T-cell (primary cell): Measurements from ENCODE around the gene SUFU. TPM values are rescaled to one million over a fixed set of nuclear protein-coding genes. Genes with fewer than 3 reads are reported as not detected.

Experiments used
- ATAC-seq, 4 experiments: fragments of 200-7000 bp in 3 of 4; fragments of 150-1000 bp in 1 of 4; cut with Tn5 transposase; replicated peaks in 1 of 4; 1 replicate in 3 of 4; 2 replicates in 1 of 4; pipeline ENCODE4 v1.10.0; 2021; ENCODE audit warnings: moderate library complexity in 3 of 4, mild to moderate bottlenecking in 2 of 4, moderate number of reproducible peaks in 1 of 4
- CTCF ChIA-PET, 2 donors: fragments of 300-600 bp; sonication (Branson Sonifier 250); formaldehyde crosslinking; loops; one replicate each; lab custom pipeline; 2022; ENCODE audit warnings: antibody characterized with exemption in 2 of 2; lab: Charles Lee
- POLR2A ChIA-PET, 2 donors: fragments of 300-600 bp; sonication (Branson Sonifier 250); formaldehyde crosslinking; loops; one replicate each; lab custom pipeline; 2022; ENCODE audit warnings: antibody characterized with exemption in 2 of 2; lab: Charles Lee
- DNase-seq, 35 experiments: peaks; one replicate each; pipeline versions ENCODE4 v3.0.0 to v3.0.0-alpha.2; 2013 to 2023
- H3K27ac ChIP-seq: one replicate; pipeline ENCODE4 v1.5.1; 2013; ENCODE audit warnings: low read length
- H3K27me3 ChIP-seq, 2 experiments: replicated peaks in 1 of 2; 1 replicate in 1 of 2; 2 replicates in 1 of 2; pipeline versions ENCODE4 v1.6.1 to v1.7.0; 2013; ENCODE audit warnings: low read length in 1 of 2, mixed read lengths in 1 of 2; ENCODE audit not compliant: control insufficient read depth in 2 of 2, insufficient read depth in 2 of 2; ENCODE audit errors: extremely low read depth in 1 of 2
- H3K36me3 ChIP-seq, 2 donors: 1 replicate in 1 of 2; 2 replicates in 1 of 2; pipeline versions ENCODE4 v1.6.1 to v1.7.0; 2013; ENCODE audit warnings: low read length in 1 of 2; ENCODE audit not compliant: control insufficient read depth in 2 of 2, insufficient read depth in 1 of 2; ENCODE audit errors: extremely low read depth in 1 of 2
- H3K4me1 ChIP-seq, 2 experiments: 1 replicate in 1 of 2; 2 replicates in 1 of 2; pipeline versions ENCODE4 v1.6.1 to v1.7.0; 2013; ENCODE audit warnings: low read length in 2 of 2, mixed read lengths in 1 of 2; ENCODE audit not compliant: insufficient read depth in 2 of 2, control insufficient read depth in 1 of 2; ENCODE audit errors: extremely low read depth in 1 of 2
- H3K4me3 ChIP-seq, 2 donors: 1 replicate in 1 of 2; 2 replicates in 1 of 2; pipeline versions ENCODE4 v1.5.1 to v1.7.0; 2013; ENCODE audit warnings: mild to moderate bottlenecking in 2 of 2, low read length in 1 of 2, moderate library complexity in 1 of 2; ENCODE audit not compliant: control insufficient read depth in 1 of 2; ENCODE audit errors: extremely low read depth in 1 of 2
- H3K9me3 ChIP-seq: 2 replicates; pipeline ENCODE4 v1.7.0; 2013
- H3K27ac Mint-ChIP-seq, 2 donors: one replicate each; pipeline ENCODE4 v1.8.0; 2020 to 2021; ENCODE audit warnings: mild to moderate bottlenecking in 2 of 2, mixed read lengths in 2 of 2
- H3K27me3 Mint-ChIP-seq, 2 donors: one replicate each; pipeline ENCODE4 v1.8.0; 2021 to 2022; ENCODE audit warnings: mixed read lengths in 2 of 2
- H3K36me3 Mint-ChIP-seq: one replicate; pipeline ENCODE4 v1.8.0; 2021; ENCODE audit warnings: mixed read lengths
- H3K4me1 Mint-ChIP-seq, 3 donors: one replicate each; pipeline ENCODE4 v1.8.0; 2020 to 2022; ENCODE audit warnings: mixed read lengths in 3 of 3, mild to moderate bottlenecking in 1 of 3
- H3K4me3 Mint-ChIP-seq, 3 donors: one replicate each; pipeline ENCODE4 v1.8.0; 2020 to 2022; ENCODE audit warnings: mild to moderate bottlenecking in 3 of 3, mixed read lengths in 3 of 3, moderate library complexity in 3 of 3
- H3K9me3 Mint-ChIP-seq, 3 donors: one replicate each; pipeline ENCODE4 v1.8.0; 2020 to 2022; ENCODE audit warnings: mixed read lengths in 3 of 3
- WGBS: methylation state at CpG from one replicate; pipeline ENCODE4 v1.1.5; 2013; ENCODE audit warnings: missing lambda C conversion rate; ENCODE audit not compliant: insufficient coverage; 5-methylcytosine and 5-hydroxymethylcytosine counted together
- total RNA-seq, 35 experiments: library from RNA in 6 of 35; stranded (reverse) in 6 of 35; fragments of 120-200 nt in 1 of 35; gene quantifications; one replicate each; pipeline versions ENCODE4 v1.2.1 to v1.2.4 and lab custom pipeline; 2013 to 2026

SUFU gene
- total RNA-seq, 5 donors from 2014 or later (not counting 1 experiment from before 2014, with no cell fraction given) = 13.2 to 16.4 (median 15.4) TPM

- Mint-ChIP-seq H3K9me3 (no peaks in the 10 kb centered on the region), H3K27me3 (no peaks in the 10 kb centered on the region), H3K4me3 (no peak overlapping the region), H3K27ac (peak overlapping the region in 1 of 2 donors; percentile 16), H3K4me1 (peaks cover 2 to 8% (median 7%) of the 10 kb centered on the region in 3 donors), H3K36me3 (peaks cover 5% of the 10 kb centered on the region)
- no peaks in the 10 kb centered on the region for H3K9me3 ChIP-seq
- WGBS = 84% methylated on average over 8 of the region's 12 CpGs
- ATAC-seq (no peak), DNase-seq (no peak)
- H3K4me3 ChIP-seq = no peak overlapping the region
- peaks cover under 1 to 5% of the 10 kb centered on the region in 2 experiments for H3K4me1 ChIP-seq
- H3K27ac ChIP-seq = no peak overlapping the region
- H3K27me3 ChIP-seq = no peaks in the 10 kb centered on the region
- H3K36me3 ChIP-seq = peaks cover 3 to 24% of the 10 kb centered on the region in 2 donors
- ChIA-PET POLR2A (no interaction called here), CTCF (no interaction called here)
These were observed 123.5 kb downstream of the SUFU start for GRCh38 chr10:102627291-102627735.

GRCh38 chr10:102627736-102628293 is 124.0 kb downstream of the SUFU start:
- Mint-ChIP-seq H3K27me3 (no peaks in the 10 kb centered on the region), H3K4me3 (no peak overlapping the region), H3K27ac (no peak overlapping the region), H3K36me3 (peaks cover 5% of the 10 kb centered on the region), H3K4me1 (peaks cover 7 to 13% (median 12%) of the 10 kb centered on the region in 3 donors), H3K9me3 (no peaks in the 10 kb centered on the region)
- WGBS = 91% methylated on average over 6 of the region's 9 CpGs
- ATAC-seq (no peak), DNase-seq (no peak)
- Histone ChIP-seq H3K9me3 (no peaks in the 10 kb centered on the region), H3K36me3 (peaks cover 3 to 24% of the 10 kb centered on the region in 2 donors), H3K4me3 (no peak overlapping the region), H3K27me3 (no peaks in the 10 kb centered on the region), H3K27ac (no peak overlapping the region), H3K4me1 (peaks cover 5 to 10% of the 10 kb centered on the region in 2 experiments)
- ChIA-PET CTCF (interaction anchor here in 1 of 2 donors (0.5 kb wide), 1 partner anchor 88 kb away, joined by 5 read pairs; no protein-coding TSS in a partner anchor), POLR2A (no interaction called here)

DNA sequence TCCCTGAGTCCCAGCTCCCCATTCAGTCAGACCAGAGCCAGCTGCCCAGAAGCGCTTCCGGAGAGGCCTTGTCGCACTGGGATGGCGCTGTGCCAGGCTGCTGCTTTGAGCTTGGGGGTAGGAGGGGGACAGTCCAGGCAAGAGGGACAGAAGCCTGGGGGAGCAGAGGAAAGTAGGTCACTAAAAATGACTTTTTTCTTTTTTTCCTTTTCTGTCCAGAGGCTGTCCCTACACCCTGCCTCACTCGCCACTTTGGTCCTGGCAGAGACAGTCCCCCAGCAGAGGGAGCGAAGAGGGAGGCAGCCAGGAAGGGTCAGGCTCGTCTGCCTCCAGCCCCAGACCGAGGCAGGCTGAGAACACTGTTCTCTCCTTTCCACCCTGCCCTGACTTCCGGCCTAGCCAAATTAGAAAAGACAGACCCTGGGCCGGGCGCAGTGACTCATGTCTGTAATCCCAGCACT is 124.7 kb downstream of the SUFU start:
- no peak overlapping the region for H3K27ac ChIP-seq
- ATAC-seq (no peak), DNase-seq (no peak)
- peaks cover 3 to 24% of the 10 kb centered on the region in 2 donors for H3K36me3 ChIP-seq
- H3K9me3 Mint-ChIP-seq = no peaks in the 10 kb centered on the region
- ChIA-PET POLR2A (no interaction called here), CTCF (no interaction called here)
- H3K27me3 ChIP-seq = no peaks in the 10 kb centered on the region
- H3K4me1 Mint-ChIP-seq = peaks cover 14 to 19% (median 18%) of the 10 kb centered on the region in 3 donors
- peak overlapping the region in 1 of 2 donors; percentile 44 for H3K27ac Mint-ChIP-seq
- no peak overlapping the region for H3K4me3 Mint-ChIP-seq
- no peaks in the 10 kb centered on the region for H3K27me3 Mint-ChIP-seq
- 96% methylated on average over 5 of the region's 11 CpGs for WGBS
- no peaks in the 10 kb centered on the region for H3K9me3 ChIP-seq
- H3K4me1 ChIP-seq = peaks cover 11 to 16% of the 10 kb centered on the region in 2 experiments
- no peak overlapping the region for H3K4me3 ChIP-seq
- H3K36me3 Mint-ChIP-seq = peaks cover 5% of the 10 kb centered on the region

DNA sequence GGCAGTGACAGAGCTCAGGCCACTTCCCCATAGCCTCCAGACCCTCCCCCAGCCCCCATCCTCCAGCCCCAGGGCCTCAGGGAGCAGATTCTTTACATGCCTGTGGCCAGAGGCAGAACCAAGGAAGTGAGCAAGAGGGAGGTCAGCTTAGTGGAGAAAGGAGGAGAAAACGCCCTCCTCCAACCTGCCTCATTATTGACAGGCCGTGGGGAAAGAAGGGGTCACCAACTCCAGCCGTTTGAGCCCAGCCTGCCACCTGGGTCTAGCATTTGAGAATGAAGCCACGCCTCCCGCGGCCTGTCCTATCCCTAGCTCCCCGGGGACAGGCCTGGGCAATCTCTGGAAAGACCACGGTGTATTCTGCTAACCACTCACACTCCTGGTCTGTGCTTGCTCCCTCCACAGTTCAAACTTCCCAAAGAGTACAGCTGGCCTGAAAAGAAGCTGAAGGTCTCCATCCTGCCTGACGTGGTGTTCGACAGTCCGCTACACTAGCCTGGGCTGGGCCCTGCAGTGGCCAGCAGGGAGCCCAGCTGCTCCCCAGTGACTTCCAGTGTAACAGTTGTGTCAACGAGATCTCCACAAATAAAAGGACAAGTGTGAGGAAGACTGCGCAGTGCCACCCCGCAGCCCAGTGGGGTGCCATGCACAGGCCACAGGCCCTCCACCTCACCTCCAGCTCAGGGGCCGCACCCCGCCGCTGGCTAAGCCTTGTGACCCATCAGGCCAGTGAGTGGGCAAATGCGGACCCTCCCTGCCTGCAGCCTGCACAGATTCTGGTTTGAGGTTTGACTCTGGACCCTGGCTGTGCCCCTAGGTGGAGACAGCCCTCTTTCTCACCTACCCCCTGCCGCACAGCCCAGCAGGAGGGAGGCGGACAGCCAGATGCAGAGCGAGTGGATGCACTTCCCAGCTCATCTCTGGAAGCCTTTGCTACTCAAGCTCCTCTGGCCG is 126.2 kb downstream of the SUFU start:
- Histone ChIP-seq H3K9me3 (no peaks in the 10 kb centered on the region), H3K4me3 (no peak overlapping the region), H3K36me3 (peaks cover 3 to 24% of the 10 kb centered on the region in 2 donors), H3K4me1 (peaks cover 24 to 31% of the 10 kb centered on the region in 2 experiments), H3K27ac (no peak overlapping the region), H3K27me3 (no peaks in the 10 kb centered on the region)
- CTCF ChIA-PET = interaction anchor here in 1 of 2 donors (1.0 kb wide), 1 partner anchor 12 kb away, joined by 3 read pairs; no protein-coding TSS in a partner anchor
- no peaks in the 10 kb centered on the region for H3K27me3 Mint-ChIP-seq
- peaks cover 26 to 34% (median 33%) of the 10 kb centered on the region in 3 donors for H3K4me1 Mint-ChIP-seq
- no peak overlapping the region for H3K27ac Mint-ChIP-seq
- POLR2A ChIA-PET = no interaction called here
- ATAC-seq (no peak), DNase-seq (no peak)
- H3K36me3 Mint-ChIP-seq = peaks cover 5% of the 10 kb centered on the region
- H3K4me3 Mint-ChIP-seq = no peak overlapping the region
- H3K9me3 Mint-ChIP-seq = no peaks in the 10 kb centered on the region
- WGBS = 93% methylated on average over 20 of the region's 22 CpGs

- CTCF ChIA-PET = interaction anchor here in 1 of 2 donors (1.0 kb wide), 1 partner anchor 11 kb away, joined by 3 read pairs; no protein-coding TSS in a partner anchor
- ATAC-seq (no peak), DNase-seq (no peak)
- no peaks in the 10 kb centered on the region for H3K9me3 Mint-ChIP-seq
- peaks cover 5% of the 10 kb centered on the region for H3K36me3 Mint-ChIP-seq
- POLR2A ChIA-PET = no interaction called here
- H3K4me3 Mint-ChIP-seq = no peak overlapping the region
- H3K27me3 ChIP-seq = no peaks in the 10 kb centered on the region
- WGBS = 94% methylated on average over 5 of the region's 6 CpGs
- H3K27ac Mint-ChIP-seq = peak overlapping the region in 1 of 2 donors; percentile 74
- H3K27me3 Mint-ChIP-seq = no peaks in the 10 kb centered on the region
- H3K4me1 ChIP-seq = peaks cover 31 to 38% of the 10 kb centered on the region in 2 experiments
- H3K9me3 ChIP-seq = no peaks in the 10 kb centered on the region
- H3K36me3 ChIP-seq = peaks cover 3 to 24% of the 10 kb centered on the region in 2 donors
- H3K4me1 Mint-ChIP-seq = peaks cover 33 to 41% (median 40%) of the 10 kb centered on the region in 3 donors
- no peak overlapping the region for H3K27ac ChIP-seq
- no peak overlapping the region for H3K4me3 ChIP-seq
These were observed 126.9 kb downstream of the SUFU start for GRCh38 chr10:102630663-102631062.
